Activated CD8-positive, alpha-beta memory T cell treated with anti-CD3 and anti-CD28 coated beads, Interleukin-2, amount 10 ng/mL, durations not matched to agents 7 days and 5 days (primary cell): ENCODE results near the gene SHROOM1. TPM values are rescaled to one million over a fixed set of nuclear protein-coding genes. Genes with fewer than 3 reads are reported as not detected.
"Not testable (repeated sequence)": the region's sequence is repeated elsewhere in the genome, so short reads cannot be mapped to it uniquely, and the experiment has no call there.

ENCODE experiments used
- ATAC-seq: fragments of 150-1000 bp; cut with Tn5 transposase; one replicate; pipeline ENCODE4 v1.10.0; 2021; ENCODE audit warnings: moderate library complexity
- CTCF ChIA-PET: fragments of 350-600 bp; sonication (Branson Sonifier 250); formaldehyde crosslinking; loops from one replicate; lab custom pipeline; 2021; ENCODE audit warnings: antibody characterized with exemption; lab: Charles Lee
- DNase-seq: peaks from one replicate; pipeline ENCODE4 v3.0.0-alpha.2; 2020
- H3K27ac Mint-ChIP-seq: one replicate; pipeline ENCODE4 v1.8.0; 2021; ENCODE audit warnings: mild to moderate bottlenecking, mixed read lengths
- H3K27me3 Mint-ChIP-seq: one replicate; pipeline ENCODE4 v1.8.0; 2021; ENCODE audit warnings: mixed read lengths
- H3K36me3 Mint-ChIP-seq: one replicate; pipeline ENCODE4 v1.8.0; 2021; ENCODE audit warnings: mild to moderate bottlenecking, mixed read lengths
- H3K4me1 Mint-ChIP-seq: one replicate; pipeline ENCODE4 v1.8.0; 2021; ENCODE audit warnings: mixed read lengths
- H3K4me3 Mint-ChIP-seq: one replicate; pipeline ENCODE4 v1.8.0; 2021; ENCODE audit warnings: mild to moderate bottlenecking, moderate library complexity, mixed read lengths
- H3K9me3 Mint-ChIP-seq: one replicate; pipeline ENCODE4 v1.8.0; 2022; ENCODE audit warnings: low read depth, mixed read lengths
- total RNA-seq, 2 experiments: library from RNA; stranded (reverse); gene quantifications; one replicate each; pipeline ENCODE4 v1.2.3, GENCODE V29; 2021

SHROOM1 gene
- total RNA-seq, 2 experiments from 2014 or later, result 4.4 to 11.5 TPM

DNA sequence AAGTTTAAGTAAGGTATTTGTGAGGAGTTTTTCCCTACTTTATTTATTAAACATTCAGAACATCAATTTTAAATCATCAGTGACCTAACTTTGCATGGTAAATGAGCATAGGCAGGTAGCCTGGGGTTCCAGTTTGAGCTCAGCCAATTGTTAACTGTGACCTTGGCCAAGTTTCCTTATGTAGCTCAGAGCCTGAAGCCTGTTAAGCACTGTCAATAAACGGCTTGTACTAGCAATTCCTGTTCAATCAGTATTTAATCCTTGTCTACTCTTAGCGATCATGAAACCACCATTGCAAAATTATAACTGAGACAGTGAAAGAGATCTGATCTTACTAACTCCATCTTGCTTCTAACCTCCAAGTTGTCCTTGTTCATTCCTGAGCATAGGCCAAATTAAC is 22.0 kb downstream of the SHROOM1 start:
- ATAC-seq, result no peak
- H3K9me3 Mint-ChIP-seq, result no peaks in the 10 kb centered on the region
- H3K4me3 Mint-ChIP-seq, result no peak overlapping the region
- H3K4me1 Mint-ChIP-seq, result peaks cover 11% of the 10 kb centered on the region
- CTCF ChIA-PET, result interaction anchor here (1.1 to 5.5 kb wide), 3 partner anchors 9 to 24 kb away, joined by 4 to 35 read pairs (median 6); no protein-coding TSS in a partner anchor
- H3K27ac Mint-ChIP-seq, result no peak overlapping the region
- no peak for DNase-seq
- H3K27me3 Mint-ChIP-seq, result peaks cover 69% of the 10 kb centered on the region
- H3K36me3 Mint-ChIP-seq, result peaks cover 1% of the 10 kb centered on the region

DNA sequence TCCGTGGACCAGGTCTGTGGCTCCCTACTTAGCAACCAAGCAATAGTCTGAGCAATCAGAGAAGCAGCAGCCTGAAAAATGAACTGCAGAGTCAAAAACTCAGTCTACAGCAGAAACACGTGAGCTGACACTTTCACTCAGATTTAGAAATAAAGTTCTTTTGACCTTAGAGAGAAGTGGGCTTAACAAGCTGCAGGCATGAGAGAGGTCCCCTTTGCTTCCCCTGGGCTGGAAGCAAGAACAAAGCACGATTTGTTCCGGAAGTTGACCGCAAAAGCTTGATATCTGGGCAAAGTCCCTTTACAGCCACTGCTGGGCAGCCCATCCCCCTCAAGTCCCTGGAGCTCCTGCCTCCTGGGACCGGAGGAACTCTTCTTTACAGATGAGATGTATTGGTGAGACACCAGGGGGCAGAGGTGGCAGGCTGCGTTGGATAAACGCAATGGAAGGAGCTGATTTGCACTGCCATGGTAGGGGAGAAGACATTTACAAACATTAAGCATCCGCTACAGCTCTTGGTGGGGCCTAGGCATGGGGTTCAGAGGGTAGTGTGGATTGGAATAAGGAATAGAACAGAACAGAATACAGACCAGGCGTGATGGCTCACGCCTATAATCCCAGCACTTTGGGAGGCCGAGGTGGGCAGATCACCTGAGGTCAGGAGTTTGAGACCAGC is 23.1 kb downstream of the SHROOM1 start:
- ATAC-seq (no peak), DNase-seq (peak; percentile 40)
- H3K4me1 Mint-ChIP-seq, result peaks cover 4% of the 10 kb centered on the region
- H3K9me3 Mint-ChIP-seq, result no peaks in the 10 kb centered on the region
- no peak overlapping the region for H3K4me3 Mint-ChIP-seq
- peaks cover 71% of the 10 kb centered on the region for H3K27me3 Mint-ChIP-seq
- H3K27ac Mint-ChIP-seq, result no peak overlapping the region
- CTCF ChIA-PET, result interaction anchor here (0.5 to 5.5 kb wide), 5 partner anchors 10 to 281 kb away, joined by 3 to 35 read pairs (median 4); no protein-coding TSS in a partner anchor
- no peaks in the 10 kb centered on the region for H3K36me3 Mint-ChIP-seq

DNA sequence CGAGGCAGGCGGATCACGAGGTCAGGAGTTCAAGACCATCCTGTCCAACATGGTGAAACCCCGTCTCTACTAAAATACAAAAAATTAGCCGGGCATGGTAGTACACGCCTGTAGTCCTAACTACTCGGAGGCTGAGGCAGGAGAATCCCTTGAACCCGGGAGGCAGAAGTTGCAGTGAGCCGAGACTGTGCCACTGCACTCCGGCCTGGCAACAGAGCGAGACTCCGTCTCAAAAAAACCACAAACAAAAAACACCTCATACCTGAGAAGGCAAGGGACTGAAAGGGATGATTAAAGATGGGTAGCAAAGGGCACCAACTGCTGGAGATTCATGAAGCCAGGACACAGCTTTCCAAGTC is 23.7 kb downstream of the SHROOM1 start:
- H3K4me3 Mint-ChIP-seq, ATAC-seq, H3K36me3 Mint-ChIP-seq, DNase-seq, H3K27ac Mint-ChIP-seq, H3K4me1 Mint-ChIP-seq, H3K9me3 Mint-ChIP-seq: not testable (repeated sequence)
- H3K27me3 Mint-ChIP-seq, result peaks cover 71% of the 10 kb centered on the region
- CTCF ChIA-PET, result interaction anchor here (0.5 to 5.5 kb wide), 4 partner anchors 10 to 280 kb away, joined by 3 to 35 read pairs (median 5); no protein-coding TSS in a partner anchor

DNA sequence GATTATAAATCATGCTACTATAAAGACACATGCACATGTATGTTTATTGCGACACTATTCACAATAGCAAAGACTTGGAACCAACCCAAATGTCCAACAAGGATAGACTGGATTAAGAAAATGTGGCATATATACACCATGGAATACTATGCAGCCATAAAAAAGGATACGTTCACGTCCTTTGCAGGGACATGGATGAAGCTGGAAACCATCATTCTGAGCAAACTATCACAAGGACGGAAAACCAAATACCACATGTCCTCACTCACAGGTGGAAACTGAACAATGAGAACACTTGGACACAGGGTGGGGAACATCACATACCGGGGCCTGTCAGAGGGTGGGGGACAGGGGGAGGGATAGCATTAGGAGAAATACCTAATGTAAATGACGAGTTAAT is 24.6 kb downstream of the SHROOM1 start:
- H3K4me3 Mint-ChIP-seq, H3K27ac Mint-ChIP-seq, H3K36me3 Mint-ChIP-seq, CTCF ChIA-PET, H3K9me3 Mint-ChIP-seq, DNase-seq, H3K4me1 Mint-ChIP-seq, ATAC-seq: not testable (repeated sequence)
- H3K27me3 Mint-ChIP-seq, result peaks cover 67% of the 10 kb centered on the region

DNA sequence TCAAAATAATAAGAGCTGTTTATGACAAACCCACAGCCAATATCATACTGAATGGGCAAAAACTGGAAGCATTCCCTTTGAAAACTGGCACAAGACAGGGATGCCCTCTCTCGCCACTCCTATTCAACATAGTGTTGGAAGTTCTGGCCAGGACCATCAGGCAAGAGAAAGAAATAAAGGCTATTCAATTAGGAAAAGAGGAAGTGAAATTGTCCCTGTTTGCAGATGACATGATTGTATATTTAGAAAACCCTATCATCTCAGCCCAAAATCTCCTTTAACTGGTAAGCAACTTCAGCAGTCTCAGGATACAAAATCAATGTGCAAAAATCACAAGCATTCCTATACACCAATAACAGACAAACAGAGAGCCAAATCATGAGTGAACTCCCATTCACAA is 26.2 kb downstream of the SHROOM1 start:
- not testable (repeated sequence) for ATAC-seq, DNase-seq, H3K27ac Mint-ChIP-seq, H3K9me3 Mint-ChIP-seq, H3K36me3 Mint-ChIP-seq, H3K4me3 Mint-ChIP-seq, H3K4me1 Mint-ChIP-seq
- H3K27me3 Mint-ChIP-seq, result peaks cover 55% of the 10 kb centered on the region
- CTCF ChIA-PET, result interaction anchor here (1.2 to 1.9 kb wide), 2 partner anchors 9 to 15 kb away, joined by 3 to 6 read pairs; no protein-coding TSS in a partner anchor

DNA sequence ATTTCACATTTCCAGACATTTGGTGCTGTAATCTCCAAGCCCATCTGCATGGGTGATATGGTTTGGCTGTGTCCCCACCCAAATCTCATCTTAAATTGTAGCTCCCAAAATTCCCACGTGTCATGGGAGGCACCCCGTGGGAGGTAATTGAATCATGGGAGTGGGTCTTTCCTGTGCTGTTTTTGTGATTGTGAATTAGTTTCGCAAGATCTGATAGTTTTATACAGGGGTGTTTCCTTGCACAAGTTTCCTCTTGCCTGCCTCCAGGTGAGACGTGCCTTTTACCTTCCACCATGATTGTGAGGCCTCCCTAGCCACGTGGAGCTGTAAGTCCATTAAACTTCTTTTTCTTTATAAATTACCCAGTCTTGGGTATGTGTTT is 27.8 kb downstream of the SHROOM1 start:
- CTCF ChIA-PET, result interaction anchor here (1.1 to 1.7 kb wide), 3 partner anchors 18 to 302 kb away, joined by 3 to 8 read pairs (median 3); no protein-coding TSS in a partner anchor
- H3K4me1 Mint-ChIP-seq, H3K27ac Mint-ChIP-seq, H3K4me3 Mint-ChIP-seq, DNase-seq, H3K36me3 Mint-ChIP-seq, ATAC-seq, H3K9me3 Mint-ChIP-seq: not testable (repeated sequence)
- H3K27me3 Mint-ChIP-seq, result peaks cover 47% of the 10 kb centered on the region

DNA sequence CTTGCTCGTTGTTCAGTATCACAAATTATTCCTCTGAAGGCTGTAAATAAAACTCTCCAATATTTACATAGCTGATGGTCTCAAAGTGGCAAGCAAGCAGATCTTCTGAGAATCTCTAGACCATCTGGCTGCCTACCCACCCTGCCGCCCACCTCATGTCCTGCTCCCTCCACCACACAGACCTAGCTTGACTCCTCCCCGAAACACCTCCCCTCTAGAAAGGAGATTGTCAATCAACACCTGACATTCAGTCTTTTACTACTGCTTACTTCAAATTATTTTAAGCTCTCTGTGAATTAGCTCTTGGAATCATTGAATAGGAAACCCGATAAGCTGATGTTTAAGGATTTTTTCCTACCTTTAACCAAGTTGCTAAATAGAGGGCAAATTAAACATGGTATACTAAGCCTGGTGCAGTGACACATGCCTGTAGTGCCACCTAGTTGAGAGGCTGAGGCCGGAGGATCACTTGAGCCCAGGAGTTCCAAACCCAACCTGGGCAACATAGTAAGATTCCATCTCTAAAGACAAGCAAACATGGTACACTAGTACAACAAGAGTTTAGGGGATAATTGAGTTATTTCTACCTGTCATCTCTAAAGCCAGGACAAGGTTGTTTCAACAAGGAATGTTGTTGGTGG is 28.3 kb downstream of the SHROOM1 start:
- H3K27me3 Mint-ChIP-seq, result peaks cover 42% of the 10 kb centered on the region
- ATAC-seq, result no peak
- CTCF ChIA-PET, result interaction anchor here (0.7 to 1.7 kb wide), 7 partner anchors 9 to 1270 kb away, joined by 3 to 8 read pairs (median 3); partner anchors contain the start of gene CCNI2
- H3K27ac Mint-ChIP-seq, result no peak overlapping the region
- H3K4me1 Mint-ChIP-seq, result peaks cover 7% of the 10 kb centered on the region
- H3K36me3 Mint-ChIP-seq, result no peaks in the 10 kb centered on the region
- DNase-seq, result no peak
- H3K4me3 Mint-ChIP-seq, result no peak overlapping the region
- no peaks in the 10 kb centered on the region for H3K9me3 Mint-ChIP-seq

DNA sequence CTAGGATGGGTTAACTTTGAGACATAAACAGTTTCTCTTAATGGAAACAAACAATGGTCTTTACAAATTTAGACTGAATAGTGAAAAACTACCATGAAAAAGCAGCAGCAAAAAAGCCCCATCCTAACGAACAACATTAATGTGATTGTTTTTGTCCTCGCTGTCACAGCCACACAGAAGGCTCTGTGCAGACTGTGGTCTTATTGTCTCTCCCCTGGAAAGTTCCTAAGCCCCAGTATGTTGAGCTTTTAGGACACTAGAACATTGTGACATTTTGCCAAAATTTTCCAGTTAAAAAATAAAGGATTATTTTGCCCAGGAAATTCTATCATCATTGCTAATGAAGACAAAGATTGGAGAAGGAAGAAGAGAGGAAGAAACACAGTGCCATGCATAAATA is 29.9 kb downstream of the SHROOM1 start:
- Mint-ChIP-seq H3K27me3 (peaks cover 40% of the 10 kb centered on the region), H3K4me3 (no peak overlapping the region), H3K27ac (no peak overlapping the region), H3K4me1 (peaks cover 7% of the 10 kb centered on the region), H3K36me3 (no peaks in the 10 kb centered on the region), H3K9me3 (no peaks in the 10 kb centered on the region)
- CTCF ChIA-PET, result interaction anchor here (0.6 to 1.4 kb wide), 3 partner anchors 20 to 200 kb away, joined by 3 to 4 read pairs (median 3); no protein-coding TSS in a partner anchor
- no peak for DNase-seq
- no peak for ATAC-seq

DNA sequence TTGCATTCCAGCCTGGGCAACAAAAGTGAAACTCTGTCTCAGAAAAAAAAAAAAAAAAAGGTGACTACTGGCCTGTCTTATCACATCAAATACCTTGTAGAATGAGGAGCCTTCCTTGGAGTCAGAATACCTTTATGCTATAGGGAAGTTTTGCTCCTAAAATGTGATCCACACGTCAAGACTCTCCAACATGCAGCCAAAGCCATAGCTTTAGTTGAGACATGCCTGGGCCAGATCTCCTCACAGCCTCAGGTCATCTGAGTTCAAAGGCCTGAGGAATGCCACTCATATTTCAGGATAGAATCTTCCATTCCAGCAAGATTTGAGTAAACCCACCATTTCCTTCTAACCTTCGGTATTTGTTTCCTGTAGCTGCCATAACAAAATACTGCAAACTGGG is 31.1 kb downstream of the SHROOM1 start:
- Mint-ChIP-seq H3K4me3 (no peak overlapping the region), H3K4me1 (peaks cover 7% of the 10 kb centered on the region), H3K27me3 (peaks cover 37% of the 10 kb centered on the region), H3K9me3 (no peaks in the 10 kb centered on the region), H3K36me3 (no peaks in the 10 kb centered on the region), H3K27ac (no peak overlapping the region)
- DNase-seq (no peak), ATAC-seq (no peak)
- CTCF ChIA-PET, result interaction anchor here (1.3 to 1.9 kb wide), 2 partner anchors 21 kb away, joined by 4 to 7 read pairs; no protein-coding TSS in a partner anchor

DNA sequence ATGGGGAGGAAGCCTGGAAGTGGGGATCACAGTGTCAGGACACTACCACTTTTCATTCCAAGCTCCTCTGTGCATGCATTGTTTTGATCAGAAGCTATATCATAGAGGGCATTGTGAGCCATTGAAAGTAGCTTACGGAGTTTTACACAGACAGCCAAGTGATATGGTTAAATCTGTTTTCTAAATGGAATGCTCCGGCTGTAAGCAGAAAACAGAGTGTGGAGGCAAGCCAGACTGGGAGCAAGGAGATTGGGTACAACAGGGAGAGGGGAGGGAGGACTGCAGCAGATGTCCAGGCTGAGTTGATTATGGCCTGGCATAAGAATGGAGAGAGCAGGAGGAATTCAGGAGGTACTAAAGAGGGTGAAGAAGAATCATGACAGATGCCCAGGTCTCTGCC is 32.8 kb downstream of the SHROOM1 start:
- Mint-ChIP-seq H3K27ac (no peak overlapping the region), H3K4me1 (peaks cover 7% of the 10 kb centered on the region), H3K9me3 (no peaks in the 10 kb centered on the region), H3K36me3 (no peaks in the 10 kb centered on the region), H3K27me3 (peaks cover 26% of the 10 kb centered on the region), H3K4me3 (no peak overlapping the region)
- CTCF ChIA-PET, result interaction anchor here (0.6 to 1.9 kb wide), 5 partner anchors 10 to 22 kb away, joined by 3 to 7 read pairs (median 3); no protein-coding TSS in a partner anchor
- ATAC-seq, result no peak
- DNase-seq, result no peak

DNA sequence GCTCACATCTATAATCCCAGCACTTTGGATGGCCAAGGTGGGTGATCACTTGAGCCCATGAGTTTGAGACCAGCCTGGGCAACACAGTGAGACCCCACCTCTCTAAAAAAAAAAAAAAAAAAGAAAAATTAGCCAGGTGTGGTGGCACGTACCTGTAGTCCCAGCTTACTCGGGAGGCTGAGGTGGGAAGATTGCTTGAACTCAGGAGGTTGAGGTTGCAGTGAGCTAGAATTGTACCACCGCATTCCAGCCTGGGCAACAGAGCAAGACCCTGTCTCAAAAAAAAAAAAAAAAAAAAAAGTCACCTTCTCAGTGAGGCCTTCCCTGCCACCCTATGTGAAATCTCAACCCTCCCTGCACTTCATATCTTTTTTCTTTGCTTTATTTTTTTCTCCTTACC is 39.4 kb downstream of the SHROOM1 start:
- Mint-ChIP-seq H3K27me3 (peaks cover 20% of the 10 kb centered on the region), H3K27ac (no peak overlapping the region), H3K4me1 (no peaks in the 10 kb centered on the region), H3K36me3 (no peaks in the 10 kb centered on the region), H3K4me3 (no peak overlapping the region), H3K9me3 (no peaks in the 10 kb centered on the region)
- CTCF ChIA-PET, result no interaction called here
- ATAC-seq (no peak), DNase-seq (no peak)

DNA sequence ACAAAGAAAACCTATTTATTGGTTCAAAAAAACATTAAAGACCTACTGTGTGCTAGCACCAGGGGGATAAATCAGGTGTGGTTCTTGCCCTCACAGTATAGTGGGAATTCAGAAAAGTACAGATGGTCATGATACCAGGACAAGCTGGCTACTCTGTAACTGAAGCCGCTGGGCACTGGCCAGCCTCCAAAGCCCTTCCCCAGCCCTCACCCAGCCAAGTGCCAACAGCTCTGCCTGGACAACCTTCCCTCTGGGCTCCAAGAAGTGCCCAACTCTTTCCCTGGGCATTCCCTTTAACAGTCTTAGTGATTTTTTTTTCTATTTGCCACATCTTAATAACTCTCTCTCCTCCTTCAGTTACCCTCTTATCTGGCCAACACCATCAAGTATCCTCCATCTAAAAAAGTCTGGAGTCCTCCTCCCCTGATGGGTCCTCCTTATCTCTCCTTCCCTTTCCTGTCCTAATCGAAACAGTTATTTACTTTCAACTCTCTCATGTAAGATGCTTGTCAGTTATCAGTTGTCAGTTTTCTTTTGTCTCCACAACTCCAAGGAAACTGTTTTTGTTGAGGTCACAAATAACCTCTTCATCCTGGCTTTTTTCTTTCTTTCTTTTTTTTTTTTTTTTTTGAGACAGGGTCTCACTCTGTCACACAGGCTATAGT is 40.1 kb downstream of the SHROOM1 start:
- no peak overlapping the region for H3K27ac Mint-ChIP-seq
- CTCF ChIA-PET, result interaction anchor here (0.9 to 1.0 kb wide), 2 partner anchors 8 to 30 kb away, joined by 3 to 4 read pairs; no protein-coding TSS in a partner anchor
- H3K4me3 Mint-ChIP-seq, result no peak overlapping the region
- ATAC-seq (no peak), DNase-seq (no peak)
- no peaks in the 10 kb centered on the region for H3K4me1 Mint-ChIP-seq
- H3K27me3 Mint-ChIP-seq, result peaks cover 20% of the 10 kb centered on the region
- no peaks in the 10 kb centered on the region for H3K36me3 Mint-ChIP-seq
- no peaks in the 10 kb centered on the region for H3K9me3 Mint-ChIP-seq
